K562 (cell line): Measurements from ENCODE around the gene UBXN6.

Experiments
- CTCF ChIP-seq, 3 experiments: IDR thresholded peaks in 2 of 3; conservative IDR thresholded peaks in 1 of 3; 2 replicates each; pipeline ENCODE4 v1.5.1; 2011 to 2012; ENCODE audit warnings: low read length in 3 of 3, mild to moderate bottlenecking in 3 of 3, control low read depth in 2 of 3, improper control_type of control experiment in 1 of 3, inconsistent platforms in 1 of 3, low read depth in 1 of 3, mixed read lengths in 1 of 3, moderate library complexity in 1 of 3; ENCODE audit not compliant: insufficient read depth in 2 of 3
- EGR1 ChIP-seq: fragments of 450-650 bp; conservative IDR thresholded peaks from 2 replicates; pipeline ENCODE4 v1.6.1; 2017; ENCODE audit warnings: mild to moderate bottlenecking
- FOXA3 ChIP-seq, 2 experiments: fragments of 450-650 bp in 1 of 2; sonication (generic) in 1 of 2; formaldehyde crosslinking; IDR thresholded peaks in 1 of 2; conservative IDR thresholded peaks in 1 of 2; 2 replicates each; pipeline versions ENCODE4 v1.4.0 to v1.8.0; 2020 to 2022; ENCODE audit warnings: mild to moderate bottlenecking in 2 of 2, missing genetic modification reagents in 1 of 2
- IRF2 ChIP-seq: sonication (generic); formaldehyde crosslinking; IDR thresholded peaks from 2 replicates; pipeline ENCODE4 v1.8.1; 2022; ENCODE audit warnings: mild to moderate bottlenecking, missing genetic modification reagents
- KDM2B ChIP-seq: fragments of 250-450 bp; sonication (Bioruptor Pico); IDR thresholded peaks from 2 replicates; pipeline ENCODE4 v1.8.0; 2021; ENCODE audit warnings: mild to moderate bottlenecking, moderate library complexity
- MBD2 ChIP-seq: sonication (generic); IDR thresholded peaks from 2 replicates; pipeline ENCODE4 v1.6.1; 2016; ENCODE audit warnings: low read depth, borderline replicate concordance
- MEIS2 ChIP-seq: fragments of 450-650 bp; IDR thresholded peaks from 2 replicates; pipeline ENCODE4 v1.6.1; 2014; ENCODE audit warnings: mild to moderate bottlenecking; ENCODE audit not compliant: partially characterized antibody
- MNT ChIP-seq, 2 experiments: fragments of 450-650 bp; conservative IDR thresholded peaks; 2 replicates each; pipeline ENCODE4 v1.6.1; 2017; ENCODE audit warnings: mild to moderate bottlenecking in 2 of 2, moderate library complexity in 2 of 2
- TEAD4 ChIP-seq, 2 experiments: sonication (generic) in 1 of 2; formaldehyde crosslinking in 1 of 2; IDR thresholded peaks; 2 replicates each; pipeline versions ENCODE4 v1.6.1 to v1.8.0; 2012 to 2022; ENCODE audit warnings: borderline replicate concordance in 1 of 2, inconsistent platforms in 1 of 2, low read length in 1 of 2, mild to moderate bottlenecking in 1 of 2, missing genetic modification reagents in 1 of 2
- TF ChIP-seq, protein P1 (sequence below): sonication (generic); formaldehyde crosslinking; IDR thresholded peaks from 2 replicates; pipeline ENCODE4 v1.8.0; 2023; ENCODE audit warnings: mild to moderate bottlenecking, missing genetic modification reagents
- TF ChIP-seq, protein P2 (sequence below): fragments of 250-450 bp; sonication (Bioruptor Pico); IDR thresholded peaks from 2 replicates; pipeline ENCODE4 v1.8.0; 2022; ENCODE audit warnings: moderate library complexity, mild to moderate bottlenecking, inconsistent platforms
- TF ChIP-seq, protein P3 (sequence below), 2 experiments: IDR thresholded peaks; 2 replicates each; pipeline ENCODE4 v1.6.1; 2011; ENCODE audit warnings: borderline replicate concordance in 1 of 2, control low read depth in 1 of 2, low read depth in 1 of 2, low read length in 1 of 2, mild to moderate bottlenecking in 1 of 2, mixed read lengths in 1 of 2, moderate library complexity in 1 of 2; ENCODE audit not compliant: insufficient read depth in 1 of 2, insufficient read length in 1 of 2, poor library complexity in 1 of 2, severe bottlenecking in 1 of 2; ENCODE audit errors: extremely low read depth in 1 of 2

- TF ChIP-seq FOXA3 (CRISPR knock-in tag; conservative IDR thresholded peaks at IDR 0.05 in 1 of 2, IDR thresholded peaks at IDR 0.05 in 1 of 2) = no peak
- no peak for TF ChIP-seq MEIS2
- no peak for TF ChIP-seq IRF2
- TF ChIP-seq, protein P1, sequence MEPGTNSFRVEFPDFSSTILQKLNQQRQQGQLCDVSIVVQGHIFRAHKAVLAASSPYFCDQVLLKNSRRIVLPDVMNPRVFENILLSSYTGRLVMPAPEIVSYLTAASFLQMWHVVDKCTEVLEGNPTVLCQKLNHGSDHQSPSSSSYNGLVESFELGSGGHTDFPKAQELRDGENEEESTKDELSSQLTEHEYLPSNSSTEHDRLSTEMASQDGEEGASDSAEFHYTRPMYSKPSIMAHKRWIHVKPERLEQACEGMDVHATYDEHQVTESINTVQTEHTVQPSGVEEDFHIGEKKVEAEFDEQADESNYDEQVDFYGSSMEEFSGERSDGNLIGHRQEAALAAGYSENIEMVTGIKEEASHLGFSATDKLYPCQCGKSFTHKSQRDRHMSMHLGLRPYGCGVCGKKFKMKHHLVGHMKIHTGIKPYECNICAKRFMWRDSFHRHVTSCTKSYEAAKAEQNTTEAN = no peak
- TF ChIP-seq CTCF (IDR thresholded peaks at IDR 0.05 in 2 of 3, conservative IDR thresholded peaks at IDR 0.05 in 1 of 3; ENCODE audit: insufficient read depth in 2 of 3, low read depth in 1 of 3, low read length in 3 of 3) = no peak
- no peak for TF ChIP-seq KDM2B (CRISPR knock-in tag)
- no peak for TF ChIP-seq TEAD4 (IDR thresholded peaks at IDR 0.05; ENCODE audit: low read length)
- TF ChIP-seq TEAD4 (CRISPR knock-in tag; IDR thresholded peaks at IDR 0.05; ENCODE audit: borderline replicate concordance) = no peak
- no peak for TF ChIP-seq MNT (conservative IDR thresholded peaks at IDR 0.05)
- TF ChIP-seq, protein P2, sequence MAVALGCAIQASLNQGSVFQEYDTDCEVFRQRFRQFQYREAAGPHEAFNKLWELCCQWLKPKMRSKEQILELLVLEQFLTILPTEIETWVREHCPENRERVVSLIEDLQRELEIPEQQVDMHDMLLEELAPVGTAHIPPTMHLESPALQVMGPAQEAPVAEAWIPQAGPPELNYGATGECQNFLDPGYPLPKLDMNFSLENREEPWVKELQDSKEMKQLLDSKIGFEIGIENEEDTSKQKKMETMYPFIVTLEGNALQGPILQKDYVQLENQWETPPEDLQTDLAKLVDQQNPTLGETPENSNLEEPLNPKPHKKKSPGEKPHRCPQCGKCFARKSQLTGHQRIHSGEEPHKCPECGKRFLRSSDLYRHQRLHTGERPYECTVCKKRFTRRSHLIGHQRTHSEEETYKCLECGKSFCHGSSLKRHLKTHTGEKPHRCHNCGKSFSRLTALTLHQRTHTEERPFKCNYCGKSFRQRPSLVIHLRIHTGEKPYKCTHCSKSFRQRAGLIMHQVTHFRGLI (CRISPR knock-in tag) = no peak
- TF ChIP-seq, protein P3, sequence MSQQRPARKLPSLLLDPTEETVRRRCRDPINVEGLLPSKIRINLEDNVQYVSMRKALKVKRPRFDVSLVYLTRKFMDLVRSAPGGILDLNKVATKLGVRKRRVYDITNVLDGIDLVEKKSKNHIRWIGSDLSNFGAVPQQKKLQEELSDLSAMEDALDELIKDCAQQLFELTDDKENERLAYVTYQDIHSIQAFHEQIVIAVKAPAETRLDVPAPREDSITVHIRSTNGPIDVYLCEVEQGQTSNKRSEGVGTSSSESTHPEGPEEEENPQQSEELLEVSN (IDR thresholded peaks at IDR 0.05; ENCODE audit: borderline replicate concordance in 1 of 2, extremely low read depth in 1 of 2, insufficient read depth in 1 of 2, insufficient read length in 1 of 2, low read depth in 1 of 2, low read length in 1 of 2, poor library complexity in 1 of 2, severe bottlenecking in 1 of 2) = no peak
- no peak for TF ChIP-seq MBD2
- no peak for TF ChIP-seq EGR1
Observed at GRCh38 chr19:4499318-4499717, 41.7 kb upstream of the UBXN6 start.
